GM12878 (cell line): ENCODE data around the gene MYO1H. TPM values are rescaled to one million over a fixed set of nuclear protein-coding genes. Genes with fewer than 3 reads are reported as not detected.

Source experiments
- ATAC-seq: fragments of 200-7000 bp; cut with Tn5 transposase; 3 replicates; pipeline ENCODE4 v1.9.1; 2020; ENCODE audit warnings: mild to moderate bottlenecking, moderate library complexity
- BruUV-seq: library from RNA; stranded (reverse); fragments of 400-500 nt; replicated peaks from 2 replicates; lab custom pipeline; 2021; lab: Mats Ljungman, UMichigan
- CTCF ChIA-PET: fragments of 300-600 bp; sonication (Branson Sonifier 250); formaldehyde crosslinking; extraction: SDS; loops from one replicate; lab custom pipeline; 2021; ENCODE audit warnings: inconsistent platforms; lab: Yijun Ruan, JAX
- POLR2A ChIA-PET: fragments of 350-600 bp; formaldehyde crosslinking; extraction: SDS; loops from one replicate; lab custom pipeline; 2021; ENCODE audit warnings: inconsistent platforms; lab: Charles Lee
- RAD21 ChIA-PET: fragments of 300-600 bp; sonication (Branson Sonifier 250); formaldehyde crosslinking; loops from one replicate; lab custom pipeline; 2023; ENCODE audit warnings: antibody characterized with exemption; ENCODE audit not compliant: unreplicated experiment; lab: Charles Lee
- SMC1A ChIA-PET: fragments of 300-600 bp; sonication (Branson Sonifier 250); formaldehyde crosslinking; loops from one replicate; lab custom pipeline; 2023; ENCODE audit not compliant: unreplicated experiment, uncharacterized antibody; lab: Charles Lee
- DNase-seq: peaks from one replicate; pipeline ENCODE4 v3.0.0-alpha.2; 2011; ENCODE audit warnings: low read depth, low spot score
- FAIRE-seq: peaks from 3 replicates; lab custom pipeline; 2011; peaks lifted over from hg19 to GRCh38; lab: Jason Lieb, UNC
- H2AFZ ChIP-seq: 2 replicates; pipeline ENCODE4 v1.6.0; 2011; ENCODE audit warnings: low read depth, low read length, control low read depth; ENCODE audit not compliant: control insufficient read depth
- H3K27ac ChIP-seq: 2 replicates; pipeline ENCODE4 v1.5.1; 2011; ENCODE audit warnings: control low read depth; ENCODE audit not compliant: control insufficient read depth, insufficient read depth
- H3K27me3 ChIP-seq, 2 experiments: replicated peaks in 1 of 2; 2 replicates each; pipeline versions ENCODE4 v1.6.0 to v1.6.1; 2011; ENCODE audit warnings: low read length in 1 of 2; ENCODE audit not compliant: control insufficient read depth in 2 of 2, insufficient read depth in 2 of 2
- H3K36me3 ChIP-seq, 2 experiments: 2 replicates each; pipeline ENCODE4 v1.5.1; 2011; ENCODE audit warnings: low read length in 1 of 2; ENCODE audit not compliant: control insufficient read depth in 2 of 2, insufficient read depth in 2 of 2
- H3K4me1 ChIP-seq: 2 replicates; pipeline ENCODE4 v1.6.1; 2011; ENCODE audit warnings: mild to moderate bottlenecking, low read length, moderate library complexity, mixed read lengths; ENCODE audit not compliant: control insufficient read depth, insufficient read depth
- H3K4me2 ChIP-seq: 2 replicates; pipeline ENCODE4 v1.6.0; 2011; ENCODE audit warnings: control low read depth; ENCODE audit not compliant: control insufficient read depth, insufficient read depth
- H3K4me3 ChIP-seq: fragments of 200-600 bp; sonication (generic); 2 replicates; pipeline ENCODE4 v1.5.1; 2016
- H3K79me2 ChIP-seq: 2 replicates; pipeline ENCODE4 v1.6.0; 2011; ENCODE audit warnings: low read length; ENCODE audit not compliant: control insufficient read depth, insufficient read depth
- H3K9ac ChIP-seq: 2 replicates; pipeline ENCODE4 v1.8.0; 2011; ENCODE audit warnings: low read length, control low read depth, mixed read lengths; ENCODE audit not compliant: control insufficient read depth, insufficient read depth
- H3K9me3 ChIP-seq: replicated peaks from 3 replicates; pipeline ENCODE4 v1.5.1; 2011; ENCODE audit warnings: mild to moderate bottlenecking, low read length; ENCODE audit not compliant: control insufficient read depth, insufficient read depth
- H4K20me1 ChIP-seq: 2 replicates; pipeline ENCODE4 v1.6.0; 2011; ENCODE audit not compliant: control insufficient read depth, insufficient read depth
- BMI1 ChIP-seq: fragments of 450-650 bp; IDR thresholded peaks from 2 replicates; pipeline ENCODE4 v1.6.1; 2016; ENCODE audit warnings: mild to moderate bottlenecking, moderate library complexity, borderline replicate concordance
- EGR1 ChIP-seq, 2 experiments: IDR thresholded peaks; 1 replicate in 1 of 2; 2 replicates in 1 of 2; pipeline ENCODE4 v1.6.1; 2011 to 2012; ENCODE audit warnings: low read depth in 2 of 2, low read length in 2 of 2, borderline replicate concordance in 1 of 2, mild to moderate bottlenecking in 1 of 2, moderate library complexity in 1 of 2
- NBN ChIP-seq: fragments of 450-650 bp; IDR thresholded peaks from 2 replicates; pipeline ENCODE4 v1.6.1; 2016
- NR2C1 ChIP-seq: fragments of 450-650 bp; IDR thresholded peaks from 2 replicates; pipeline ENCODE4 v1.6.1; 2017; ENCODE audit warnings: antibody characterized with exemption, mild to moderate bottlenecking, moderate library complexity
- POLR2A ChIP-seq: IDR thresholded peaks from 2 replicates; pipeline ENCODE4 v1.6.1; 2011; ENCODE audit warnings: low read depth, mild to moderate bottlenecking, low read length
- POU2F2 ChIP-seq: IDR thresholded peaks from 3 replicates; pipeline ENCODE4 v1.6.1; 2011; ENCODE audit warnings: low read depth, mild to moderate bottlenecking, low read length, borderline replicate concordance
- SIN3A ChIP-seq: IDR thresholded peaks from 2 replicates; pipeline ENCODE4 v1.6.1; 2012; ENCODE audit warnings: low read depth, low read length, improper control_type of control experiment
- SRF ChIP-seq, 2 experiments: IDR thresholded peaks; 2 replicates each; pipeline ENCODE4 v1.6.1; 2011; ENCODE audit warnings: low read depth in 2 of 2, low read length in 2 of 2, mild to moderate bottlenecking in 1 of 2, moderate library complexity in 1 of 2
- TAF1 ChIP-seq: IDR thresholded peaks from 2 replicates; pipeline ENCODE4 v1.6.1; 2011; ENCODE audit warnings: mild to moderate bottlenecking, low read depth, low read length, borderline replicate concordance
- WGBS: methylation state at CpG from one replicate; pipeline ENCODE4 v1.1.6; 2016; ENCODE audit warnings: low lambda C conversion rate; ENCODE audit not compliant: insufficient replicate concordance, insufficient coverage; ENCODE audit errors: missing lambda C conversion rate; 5-methylcytosine and 5-hydroxymethylcytosine counted together
- in situ Hi-C: fragments of 300-500 bp; cut with MboI; formaldehyde crosslinking; loops from 9 replicates; pipeline ENCODE4 v1.14.3; 2018; ENCODE audit warnings: mixed read lengths
- intact Hi-C: fragments of 100-400 bp; cut with micrococcal nuclease; formaldehyde crosslinking; loops from one replicate; pipeline ENCODE4 v1.14.2; 2022; ENCODE audit not compliant: unreplicated experiment
- polyA plus RNA-seq, 11 experiments: library from polyadenylated mRNA; depleted of rRNA in 4 of 11; unstranded in 6 of 11; stranded (reverse) in 5 of 11; fragments of >200 nt; fragmentation: Nextera tagmentation in 4 of 11; fragmentation: Illumina TruSeq in 1 of 11; extraction: Ambion mirVana in 4 of 11; extraction: Trizol in 1 of 11; gene quantifications; 1 replicate in 1 of 11; 2 replicates in 10 of 11; pipeline versions ENCODE4 v1.2.1 to v1.2.3, GENCODE V29; 2011 to 2016; ENCODE audit warnings: inconsistent platforms in 2 of 11, missing spikeins in 2 of 11, low read depth in 1 of 11
- total RNA-seq, 4 experiments: library from RNA; depleted of rRNA in 3 of 4; stranded (reverse); fragments of >200 nt in 3 of 4; fragmentation: Illumina TruSeq in 1 of 4; extraction: Trizol in 1 of 4; gene quantifications; 2 replicates each; pipeline versions ENCODE4 v1.2.1 to v1.2.3, GENCODE V29; 2013 to 2021
- TF ChIP-seq, protein P1 (sequence below): IDR thresholded peaks from 2 replicates; pipeline ENCODE4 v1.6.1; 2011; ENCODE audit warnings: low read depth, mild to moderate bottlenecking, low read length, moderate library complexity, borderline replicate concordance; ENCODE audit errors: extremely low read depth
- TF ChIP-seq, protein P2 (sequence below): fragments of 450-650 bp; IDR thresholded peaks from 2 replicates; pipeline ENCODE4 v1.6.1; 2017; ENCODE audit warnings: antibody characterized with exemption, mild to moderate bottlenecking, moderate library complexity
- TF ChIP-seq, protein P3 (sequence below): IDR thresholded peaks from 2 replicates; pipeline ENCODE4 v1.6.1; 2011; ENCODE audit warnings: mild to moderate bottlenecking, low read depth, low read length, moderate library complexity; ENCODE audit not compliant: insufficient replicate concordance

Gene MYO1H
- total and polyA plus RNA-seq, 10 of the 15 experiments (the other 5 are each of a cell fraction or from before 2014, with no cell fraction given), result 0.05 TPM; not detected in 9

DNA sequence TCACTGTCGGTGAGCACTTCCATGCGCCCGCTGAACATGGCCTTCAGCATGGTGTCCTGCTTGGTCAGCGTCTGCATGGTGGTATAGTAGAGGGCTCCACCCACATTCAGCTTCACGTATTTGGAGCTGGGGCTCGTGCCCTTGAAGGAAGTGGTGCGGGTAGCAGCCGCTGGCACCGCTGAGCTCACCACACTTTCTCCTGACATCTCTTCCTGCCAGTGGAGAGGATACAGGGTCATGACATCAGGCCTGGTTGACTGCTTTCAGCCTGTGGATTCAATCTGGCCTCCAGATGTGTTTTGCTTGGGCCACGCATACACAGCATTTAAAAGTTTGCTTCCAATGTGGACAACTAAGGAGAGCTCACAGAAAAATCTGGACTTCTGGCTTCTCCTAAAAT lies 121.8 kb downstream of the MYO1H start:
- ChIA-PET SMC1A (no interaction called here), RAD21 (no interaction called here), CTCF (interaction anchor here (1.3 kb wide), 2 partner anchors 9 to 11 kb away, joined by 3 read pairs; no protein-coding TSS in a partner anchor), POLR2A (no interaction called here)
- no peaks in the 10 kb centered on the region for H3K9me3 ChIP-seq
- no peak overlapping the region for H3K4me2 ChIP-seq
- no peaks in the 10 kb centered on the region for H3K4me1 ChIP-seq
- no peak overlapping the region for H3K27ac ChIP-seq
- 90% methylated on average over 10 of the region's 10 CpGs for WGBS
- FAIRE-seq, result no peak
- DNase-seq, result no peak
- intact Hi-C loops, result no loop called here
- ATAC-seq, result no peak
- H3K4me3 ChIP-seq, result no peak overlapping the region
- H3K79me2 ChIP-seq, result peaks cover 18% of the 10 kb centered on the region
- H4K20me1 ChIP-seq, result no peaks in the 10 kb centered on the region; the same call in 1 of the 2 replicates
- TF ChIP-seq POLR2A, result no peak
- BruUV-seq, result no TSS peak
- H3K27me3 ChIP-seq, result no peaks in the 10 kb centered on the region
- H3K9ac ChIP-seq, result no peak overlapping the region
- peaks cover 8 to 13% of the 10 kb centered on the region in 2 experiments; a peak in 3 of 4 replicates for H3K36me3 ChIP-seq
- in situ Hi-C loops, result no loop called here
- no peak overlapping the region for H2AFZ ChIP-seq

DNA sequence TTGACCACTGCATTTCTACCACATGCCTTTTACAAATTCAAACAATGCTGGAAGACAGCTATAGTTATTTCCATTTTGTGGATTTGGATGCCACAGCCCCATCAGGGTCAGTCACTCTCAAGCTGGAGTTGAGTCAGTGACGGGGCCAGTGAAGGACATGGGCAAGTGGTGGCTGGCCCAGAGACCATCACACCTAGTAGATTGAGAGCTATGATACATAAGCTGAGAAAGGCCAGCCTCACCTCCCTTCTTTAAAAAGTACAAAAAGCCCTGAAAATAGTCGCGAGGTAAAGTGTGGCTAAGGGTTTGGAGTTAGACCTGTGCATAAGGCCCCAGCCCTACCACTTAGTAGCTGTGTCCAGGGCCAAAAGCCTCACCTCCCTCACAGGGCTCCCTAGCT lies 125.3 kb downstream of the MYO1H start:
- peaks cover 49% of the 10 kb centered on the region for H3K79me2 ChIP-seq
- in situ Hi-C loops (no loop called here), intact Hi-C loops (no loop called here)
- peaks cover 7% of the 10 kb centered on the region; the same call in 1 of the 2 replicates for H3K4me1 ChIP-seq
- POLR2A ChIA-PET, result no interaction called here
- no peak for DNase-seq
- RAD21 ChIA-PET, result no interaction called here
- no peak overlapping the region for H3K9ac ChIP-seq
- no TSS peak for BruUV-seq
- H3K9me3 ChIP-seq, result no peaks in the 10 kb centered on the region
- no peak overlapping the region for H3K4me3 ChIP-seq
- 96% methylated on average over 3 of the region's 3 CpGs for WGBS
- FAIRE-seq, result no peak
- no peak for TF ChIP-seq SRF (IDR thresholded peaks at IDR 0.05; ENCODE audit: low read depth in 2 of 2, low read length in 2 of 2)
- no peak for TF ChIP-seq EGR1 (IDR thresholded peaks at IDR 0.05; ENCODE audit: borderline replicate concordance in 1 of 2, low read depth in 2 of 2, low read length in 2 of 2)
- TF ChIP-seq, protein P1, sequence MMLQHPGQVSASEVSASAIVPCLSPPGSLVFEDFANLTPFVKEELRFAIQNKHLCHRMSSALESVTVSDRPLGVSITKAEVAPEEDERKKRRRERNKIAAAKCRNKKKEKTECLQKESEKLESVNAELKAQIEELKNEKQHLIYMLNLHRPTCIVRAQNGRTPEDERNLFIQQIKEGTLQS, result no peak
- TF ChIP-seq TAF1, result no peak
- no peak for TF ChIP-seq BMI1
- no peak for TF ChIP-seq NR2C1
- TF ChIP-seq SIN3A, result no peak
- TF ChIP-seq, protein P2, sequence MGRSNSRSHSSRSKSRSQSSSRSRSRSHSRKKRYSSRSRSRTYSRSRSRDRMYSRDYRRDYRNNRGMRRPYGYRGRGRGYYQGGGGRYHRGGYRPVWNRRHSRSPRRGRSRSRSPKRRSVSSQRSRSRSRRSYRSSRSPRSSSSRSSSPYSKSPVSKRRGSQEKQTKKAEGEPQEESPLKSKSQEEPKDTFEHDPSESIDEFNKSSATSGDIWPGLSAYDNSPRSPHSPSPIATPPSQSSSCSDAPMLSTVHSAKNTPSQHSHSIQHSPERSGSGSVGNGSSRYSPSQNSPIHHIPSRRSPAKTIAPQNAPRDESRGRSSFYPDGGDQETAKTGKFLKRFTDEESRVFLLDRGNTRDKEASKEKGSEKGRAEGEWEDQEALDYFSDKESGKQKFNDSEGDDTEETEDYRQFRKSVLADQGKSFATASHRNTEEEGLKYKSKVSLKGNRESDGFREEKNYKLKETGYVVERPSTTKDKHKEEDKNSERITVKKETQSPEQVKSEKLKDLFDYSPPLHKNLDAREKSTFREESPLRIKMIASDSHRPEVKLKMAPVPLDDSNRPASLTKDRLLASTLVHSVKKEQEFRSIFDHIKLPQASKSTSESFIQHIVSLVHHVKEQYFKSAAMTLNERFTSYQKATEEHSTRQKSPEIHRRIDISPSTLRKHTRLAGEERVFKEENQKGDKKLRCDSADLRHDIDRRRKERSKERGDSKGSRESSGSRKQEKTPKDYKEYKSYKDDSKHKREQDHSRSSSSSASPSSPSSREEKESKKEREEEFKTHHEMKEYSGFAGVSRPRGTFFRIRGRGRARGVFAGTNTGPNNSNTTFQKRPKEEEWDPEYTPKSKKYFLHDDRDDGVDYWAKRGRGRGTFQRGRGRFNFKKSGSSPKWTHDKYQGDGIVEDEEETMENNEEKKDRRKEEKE, result no peak
- TF ChIP-seq POU2F2, result no peak
- TF ChIP-seq, protein P3, sequence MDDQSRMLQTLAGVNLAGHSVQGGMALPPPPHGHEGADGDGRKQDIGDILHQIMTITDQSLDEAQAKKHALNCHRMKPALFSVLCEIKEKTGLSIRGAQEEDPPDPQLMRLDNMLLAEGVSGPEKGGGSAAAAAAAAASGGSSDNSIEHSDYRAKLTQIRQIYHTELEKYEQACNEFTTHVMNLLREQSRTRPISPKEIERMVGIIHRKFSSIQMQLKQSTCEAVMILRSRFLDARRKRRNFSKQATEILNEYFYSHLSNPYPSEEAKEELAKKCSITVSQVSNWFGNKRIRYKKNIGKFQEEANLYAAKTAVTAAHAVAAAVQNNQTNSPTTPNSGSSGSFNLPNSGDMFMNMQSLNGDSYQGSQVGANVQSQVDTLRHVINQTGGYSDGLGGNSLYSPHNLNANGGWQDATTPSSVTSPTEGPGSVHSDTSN, result no peak
- no peak for TF ChIP-seq NBN
- H3K27me3 ChIP-seq, result no peaks in the 10 kb centered on the region
- SMC1A ChIA-PET, result no interaction called here
- H3K36me3 ChIP-seq, result peaks cover 5 to 9% of the 10 kb centered on the region in 2 experiments; a peak in 3 of 4 replicates
- H3K4me2 ChIP-seq, result no peak overlapping the region
- CTCF ChIA-PET, result no interaction called here
- no peak overlapping the region for H2AFZ ChIP-seq
- no peak for ATAC-seq
- no peaks in the 10 kb centered on the region; the same call in 1 of the 2 replicates for H4K20me1 ChIP-seq
- no peak overlapping the region for H3K27ac ChIP-seq
